GM10248 (cell line): ENCODE measurements around the gene PRDM2.

ENCODE experiments used
- CTCF ChIA-PET: fragments of 300-600 bp; sonication (Branson Sonifier 250); formaldehyde crosslinking; extraction: SDS; loops from one replicate; lab custom pipeline; 2021; ENCODE audit warnings: antibody characterized with exemption; lab: Yijun Ruan, JAX
- POLR2A ChIA-PET: fragments of 350-650 bp; sonication (Branson Sonifier 250); formaldehyde crosslinking; extraction: SDS; loops from one replicate; lab custom pipeline; 2020; ENCODE audit warnings: antibody characterized with exemption; lab: Yijun Ruan, JAX
- DNase-seq: peaks from one replicate; pipeline ENCODE4 v3.0.0; 2012; ENCODE audit errors: extremely low spot score
- TF ChIP-seq, protein P1 (sequence below): IDR thresholded peaks from 2 replicates; pipeline ENCODE4 v1.5.1; 2012; ENCODE audit warnings: mild to moderate bottlenecking, low read depth; ENCODE audit errors: extremely low read depth, missing control alignments, control extremely low read depth

PRDM2 gene

GRCh38 chr1:13817906-13818305 is 117.9 kb downstream of the PRDM2 start:
- ChIA-PET CTCF (no interaction called here), POLR2A (no interaction called here)
- TF ChIP-seq, protein P1, sequence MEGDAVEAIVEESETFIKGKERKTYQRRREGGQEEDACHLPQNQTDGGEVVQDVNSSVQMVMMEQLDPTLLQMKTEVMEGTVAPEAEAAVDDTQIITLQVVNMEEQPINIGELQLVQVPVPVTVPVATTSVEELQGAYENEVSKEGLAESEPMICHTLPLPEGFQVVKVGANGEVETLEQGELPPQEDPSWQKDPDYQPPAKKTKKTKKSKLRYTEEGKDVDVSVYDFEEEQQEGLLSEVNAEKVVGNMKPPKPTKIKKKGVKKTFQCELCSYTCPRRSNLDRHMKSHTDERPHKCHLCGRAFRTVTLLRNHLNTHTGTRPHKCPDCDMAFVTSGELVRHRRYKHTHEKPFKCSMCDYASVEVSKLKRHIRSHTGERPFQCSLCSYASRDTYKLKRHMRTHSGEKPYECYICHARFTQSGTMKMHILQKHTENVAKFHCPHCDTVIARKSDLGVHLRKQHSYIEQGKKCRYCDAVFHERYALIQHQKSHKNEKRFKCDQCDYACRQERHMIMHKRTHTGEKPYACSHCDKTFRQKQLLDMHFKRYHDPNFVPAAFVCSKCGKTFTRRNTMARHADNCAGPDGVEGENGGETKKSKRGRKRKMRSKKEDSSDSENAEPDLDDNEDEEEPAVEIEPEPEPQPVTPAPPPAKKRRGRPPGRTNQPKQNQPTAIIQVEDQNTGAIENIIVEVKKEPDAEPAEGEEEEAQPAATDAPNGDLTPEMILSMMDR, result no peak
- no peak for DNase-seq

DNA sequence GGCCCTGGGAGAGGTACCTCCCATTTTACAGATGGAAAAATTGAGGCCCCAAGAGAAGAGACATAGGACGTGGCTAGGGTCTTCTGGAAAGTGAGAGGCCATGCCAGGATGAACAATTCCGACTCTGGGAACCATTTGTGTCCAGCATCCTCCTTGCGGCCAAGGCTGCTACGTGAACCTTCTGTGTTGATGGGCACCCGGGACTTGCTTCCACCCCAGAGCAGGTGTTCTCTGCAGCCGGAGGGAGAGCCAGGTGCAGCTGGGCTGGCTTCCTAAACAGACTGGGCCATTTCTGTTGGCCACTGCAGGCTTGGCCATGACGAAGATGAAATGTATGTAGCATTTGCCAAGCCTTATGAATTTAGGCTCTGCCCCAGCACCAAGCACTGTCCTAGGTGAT is 118.9 kb downstream of the PRDM2 start:
- no peak for DNase-seq
- TF ChIP-seq, protein P1, result no peak
- POLR2A ChIA-PET, result no interaction called here
- CTCF ChIA-PET, result no interaction called here

- POLR2A ChIA-PET, result no interaction called here
- TF ChIP-seq, protein P1, result no peak
- no peak for DNase-seq
- CTCF ChIA-PET, result no interaction called here
Observed at GRCh38 chr1:13819642-13820041, 119.7 kb downstream of the PRDM2 start.

- CTCF ChIA-PET, result no interaction called here
- TF ChIP-seq, protein P1, result no peak
- no peak for DNase-seq
- POLR2A ChIA-PET, result no interaction called here
Observed at GRCh38 chr1:13820055-13820454, 120.1 kb downstream of the PRDM2 start.

- CTCF ChIA-PET, result no interaction called here
- DNase-seq, result no peak
- TF ChIP-seq, protein P1, result no peak
- POLR2A ChIA-PET, result no interaction called here
Observed at GRCh38 chr1:13820456-13820855, 120.5 kb downstream of the PRDM2 start.

GRCh38 chr1:13823126-13823880 is 123.3 kb downstream of the PRDM2 start:
- TF ChIP-seq, protein P1, result no peak
- ChIA-PET CTCF (interaction anchor here (1.0 to 2.1 kb wide), 2 partner anchors 9 to 10 kb away, joined by 3 to 10 read pairs; no protein-coding TSS in a partner anchor), POLR2A (interaction anchor here (0.6 kb wide), 1 partner anchor 1998 kb away, joined by 4 read pairs; no protein-coding TSS in a partner anchor)
- DNase-seq, result no peak
